ENCODE measurements around the gene GADL1.

The GADL1 gene

DNA sequence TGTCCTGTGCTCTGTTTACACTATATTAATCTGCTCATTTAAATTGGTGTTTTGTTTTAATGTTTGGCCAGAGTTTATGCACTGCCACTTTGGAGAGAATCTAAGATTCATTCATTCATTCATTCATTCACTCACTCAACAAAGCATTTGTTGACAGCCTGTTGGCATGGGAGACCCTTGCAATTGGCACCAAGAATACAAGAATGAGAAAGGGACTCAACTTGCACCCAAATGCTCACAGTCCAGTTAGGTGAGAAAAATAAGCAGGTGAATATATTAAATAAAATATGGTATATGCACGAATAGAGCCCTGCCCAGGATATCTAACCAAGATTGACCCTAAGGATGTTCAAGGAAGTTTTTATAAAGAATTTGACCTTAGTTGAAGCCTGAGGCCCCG lies 207.7 kb downstream of the GADL1 start:
- TF ChIP-seq EZH2 (IDR thresholded peaks at IDR 0.05), result no peak
- no peak for TF ChIP-seq FOXP2 (optimal IDR thresholded peaks at IDR 0.05; ENCODE audit: control extremely low read depth, extremely low read length, insufficient read depth)
- no peak for TF ChIP-seq POLR2AphosphoS5 (IDR thresholded peaks at IDR 0.05; ENCODE audit: borderline replicate concordance, low read depth, low read length)
- no peaks in the 10 kb centered on the region for H3K36me3 ChIP-seq (ENCODE audit: insufficient read depth, low read length)
- H3K4me3 ChIP-seq, result no peak overlapping the region
- H3K9me3 ChIP-seq (ENCODE audit: low read depth, low read length), result no peaks in the 10 kb centered on the region
- no peak for DNase-seq (ENCODE audit: low read depth, low spot score)
- no peak overlapping the region for H3K27ac ChIP-seq
- H3K9ac ChIP-seq (ENCODE audit: insufficient read length), result no peak overlapping the region

DNA sequence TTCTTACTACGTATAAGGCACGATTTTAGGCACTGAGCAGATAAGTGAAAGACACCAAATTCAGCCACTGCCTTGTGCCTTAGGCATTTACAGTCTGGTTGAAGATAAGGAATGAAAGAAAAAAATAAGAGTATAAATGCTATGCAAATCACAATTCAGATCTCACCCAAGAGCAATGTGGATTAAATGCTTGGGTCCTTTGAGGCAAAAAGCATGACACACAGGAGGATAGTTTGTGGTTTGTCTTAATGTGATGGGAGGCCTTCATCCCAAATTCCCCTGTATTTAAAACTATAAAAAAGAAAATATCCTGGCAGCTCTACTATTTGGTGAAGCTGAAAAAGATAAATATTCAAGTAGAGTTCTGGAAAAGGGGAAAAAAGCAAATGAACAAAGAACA lies 208.3 kb downstream of the GADL1 start:
- no peaks in the 10 kb centered on the region for H3K36me3 ChIP-seq (ENCODE audit: insufficient read depth, low read length)
- no peak for DNase-seq (ENCODE audit: low read depth, low spot score)
- H3K27ac ChIP-seq, result no peak overlapping the region
- H3K4me3 ChIP-seq, result no peak overlapping the region
- TF ChIP-seq EZH2 (IDR thresholded peaks at IDR 0.05), result no peak
- TF ChIP-seq POLR2AphosphoS5 (IDR thresholded peaks at IDR 0.05; ENCODE audit: borderline replicate concordance, low read depth, low read length), result no peak
- TF ChIP-seq FOXP2 (optimal IDR thresholded peaks at IDR 0.05; ENCODE audit: control extremely low read depth, extremely low read length, insufficient read depth), result no peak
- H3K9me3 ChIP-seq (ENCODE audit: low read depth, low read length), result no peaks in the 10 kb centered on the region
- no peak overlapping the region for H3K9ac ChIP-seq (ENCODE audit: insufficient read length)

DNA sequence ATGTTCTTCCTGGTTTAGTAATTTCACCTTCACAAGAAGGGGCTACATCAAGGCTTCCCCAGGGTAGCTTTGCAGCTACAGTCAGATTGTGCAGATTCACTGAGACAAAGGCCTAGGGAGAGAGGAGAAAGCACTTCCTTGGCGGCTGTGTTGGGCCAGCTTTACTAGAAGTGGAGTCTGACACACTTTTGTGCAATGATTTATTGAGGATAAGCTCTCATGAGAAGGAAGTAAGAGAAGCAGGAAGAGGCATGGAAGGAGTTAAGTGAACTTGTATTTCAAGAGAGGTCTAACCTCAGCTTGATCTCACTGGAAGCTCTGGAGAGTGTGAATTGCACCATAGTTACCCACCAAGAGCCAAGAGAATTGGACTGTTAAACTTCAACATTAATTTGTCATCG lies 209.2 kb downstream of the GADL1 start:
- no peak overlapping the region for H3K9ac ChIP-seq (ENCODE audit: insufficient read length)
- no peak overlapping the region for H3K4me3 ChIP-seq
- no peak for DNase-seq (ENCODE audit: low read depth, low spot score)
- H3K9me3 ChIP-seq (ENCODE audit: low read depth, low read length), result no peaks in the 10 kb centered on the region
- H3K36me3 ChIP-seq (ENCODE audit: insufficient read depth, low read length), result no peaks in the 10 kb centered on the region
- no peak overlapping the region for H3K27ac ChIP-seq
- TF ChIP-seq EZH2 (IDR thresholded peaks at IDR 0.05) (no peak), FOXP2 (optimal IDR thresholded peaks at IDR 0.05; ENCODE audit: control extremely low read depth, extremely low read length, insufficient read depth) (no peak), POLR2AphosphoS5 (IDR thresholded peaks at IDR 0.05; ENCODE audit: borderline replicate concordance, low read depth, low read length) (no peak)

DNA sequence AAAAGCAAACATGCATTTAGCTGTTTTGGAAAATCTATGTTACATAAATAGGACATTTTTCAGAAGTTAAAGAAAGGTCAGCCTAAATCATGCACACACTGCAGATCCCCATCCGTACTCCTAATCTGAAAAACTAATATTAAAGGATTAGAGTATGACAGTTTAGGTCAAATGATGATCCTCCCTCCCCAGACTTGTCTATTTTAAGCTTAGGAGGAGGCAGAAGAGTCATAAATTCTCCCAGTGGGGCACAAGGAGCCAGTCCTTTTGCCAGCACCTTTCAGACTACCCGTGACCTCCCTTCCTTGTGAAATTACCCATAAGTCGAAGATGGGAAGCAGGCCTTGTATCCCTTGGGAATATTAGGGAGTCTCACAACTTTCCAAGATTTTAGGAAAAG lies 210.1 kb downstream of the GADL1 start:
- Histone ChIP-seq H3K4me3 (no peak overlapping the region), H3K36me3 (ENCODE audit: insufficient read depth, low read length) (no peaks in the 10 kb centered on the region), H3K27ac (no peak overlapping the region), H3K9me3 (ENCODE audit: low read depth, low read length) (no peaks in the 10 kb centered on the region), H3K9ac (ENCODE audit: insufficient read length) (no peak overlapping the region)
- DNase-seq (ENCODE audit: low read depth, low spot score), result no peak
- TF ChIP-seq EZH2 (IDR thresholded peaks at IDR 0.05) (no peak), POLR2AphosphoS5 (IDR thresholded peaks at IDR 0.05; ENCODE audit: borderline replicate concordance, low read depth, low read length) (no peak)

- Histone ChIP-seq H3K9me3 (ENCODE audit: low read depth, low read length) (no peaks in the 10 kb centered on the region), H3K36me3 (ENCODE audit: insufficient read depth, low read length) (no peaks in the 10 kb centered on the region), H3K4me3 (no peak overlapping the region), H3K27ac (no peak overlapping the region), H3K9ac (ENCODE audit: insufficient read length) (no peak overlapping the region)
- TF ChIP-seq FOXP2 (optimal IDR thresholded peaks at IDR 0.05; ENCODE audit: control extremely low read depth, extremely low read length, insufficient read depth) (no peak), EZH2 (IDR thresholded peaks at IDR 0.05) (no peak)
- DNase-seq (ENCODE audit: low read depth, low spot score), result no peak
Measured at GRCh38 chr3:30683769-30684168, 210.7 kb downstream of the GADL1 start.

GRCh38 chr3:30682434-30683155 lies 211.9 kb downstream of the GADL1 start:
- Histone ChIP-seq H3K36me3 (ENCODE audit: insufficient read depth, low read length) (no peaks in the 10 kb centered on the region), H3K9ac (ENCODE audit: insufficient read length) (no peak overlapping the region), H3K9me3 (ENCODE audit: low read depth, low read length) (no peaks in the 10 kb centered on the region), H3K4me3 (no peak overlapping the region), H3K27ac (no peak overlapping the region)
- TF ChIP-seq EZH2 (IDR thresholded peaks at IDR 0.05), result no peak
- TF ChIP-seq POLR2AphosphoS5 (IDR thresholded peaks at IDR 0.05; ENCODE audit: borderline replicate concordance, low read depth, low read length), result no peak
- TF ChIP-seq FOXP2 (optimal IDR thresholded peaks at IDR 0.05; ENCODE audit: control extremely low read depth, extremely low read length, insufficient read depth), result no peak
- no peak for DNase-seq (ENCODE audit: low read depth, low spot score)

DNA sequence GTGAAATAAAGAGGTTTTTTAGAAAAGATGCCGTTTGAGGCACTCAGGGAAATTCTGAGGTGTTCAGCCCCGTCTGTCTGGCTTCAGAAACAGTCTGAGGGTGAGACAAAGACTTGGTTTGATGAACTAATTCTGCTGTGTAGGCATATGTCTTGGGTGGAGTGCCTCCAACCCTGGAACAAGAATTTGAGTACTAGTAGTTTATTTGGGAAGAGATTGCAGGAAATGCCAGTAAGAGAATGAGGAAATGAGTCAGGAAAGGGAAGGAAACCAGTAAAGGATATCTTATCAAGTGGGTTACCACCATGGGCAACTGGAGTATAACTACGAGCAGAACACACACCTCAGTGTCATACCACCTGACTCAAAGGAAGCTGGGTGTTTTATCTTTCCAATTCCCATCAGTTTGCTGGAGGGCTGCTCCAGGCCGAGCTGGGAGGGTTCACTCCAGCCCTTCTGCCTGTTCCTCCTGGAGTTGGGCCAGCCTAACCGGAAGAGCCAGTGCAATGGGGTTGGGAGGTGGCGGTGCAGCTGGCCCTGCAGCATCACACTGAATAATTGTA lies 212.7 kb downstream of the GADL1 start:
- Histone ChIP-seq H3K27ac (peak overlapping the region; percentile 78), H3K9me3 (ENCODE audit: low read depth, low read length) (no peaks in the 10 kb centered on the region), H3K36me3 (ENCODE audit: insufficient read depth, low read length) (no peaks in the 10 kb centered on the region), H3K9ac (ENCODE audit: insufficient read length) (no peak overlapping the region), H3K4me3 (peak overlapping the region; percentile 66)
- no peak for DNase-seq (ENCODE audit: low read depth, low spot score)
- TF ChIP-seq EZH2 (IDR thresholded peaks at IDR 0.05) (no peak), FOXP2 (optimal IDR thresholded peaks at IDR 0.05; ENCODE audit: control extremely low read depth, extremely low read length, insufficient read depth) (no peak), POLR2AphosphoS5 (IDR thresholded peaks at IDR 0.05; ENCODE audit: borderline replicate concordance, low read depth, low read length) (no peak)

DNA sequence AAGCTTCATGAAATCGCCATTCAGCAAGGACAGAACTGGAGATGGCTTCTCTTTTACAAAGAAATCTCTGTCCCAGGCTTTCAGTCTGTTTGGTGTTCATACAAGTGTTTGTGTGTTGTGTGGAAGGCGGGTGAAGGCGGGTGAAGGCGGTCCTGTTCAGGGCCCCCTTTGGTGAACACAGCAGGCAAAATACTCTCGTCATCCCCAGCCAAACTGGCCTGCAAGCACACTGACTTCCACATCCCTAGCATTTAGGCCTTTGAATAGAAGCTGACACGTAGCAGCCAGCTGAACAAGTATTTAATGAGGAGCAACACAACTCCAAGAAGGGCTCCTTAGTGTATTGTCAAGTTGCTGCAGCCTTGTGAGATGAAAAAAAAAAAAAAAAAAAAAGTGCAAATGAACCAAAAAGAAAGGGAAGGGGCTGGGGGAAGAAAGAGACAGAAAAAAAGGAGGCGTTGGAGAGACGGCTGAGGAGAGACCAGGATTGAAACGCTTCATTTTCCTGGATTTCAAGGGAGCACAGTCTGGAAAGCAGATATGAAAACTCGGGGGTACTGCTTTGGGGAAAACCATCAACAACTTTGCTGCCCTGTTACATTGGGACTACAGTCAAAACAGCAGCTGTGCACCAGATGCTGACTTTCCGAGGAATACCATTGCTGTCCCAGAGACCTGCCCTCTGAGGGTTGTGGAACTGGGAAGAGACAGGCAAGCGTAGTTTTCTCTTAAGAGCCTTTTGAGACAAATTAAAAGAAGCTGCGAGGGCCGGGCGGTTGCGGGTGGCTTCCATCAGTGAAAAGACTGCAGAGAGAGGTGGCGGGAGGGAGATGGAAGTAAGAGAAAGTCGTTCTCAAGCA lies 213.4 kb downstream of the GADL1 start:
- Histone ChIP-seq H3K27ac (peak overlapping the region; percentile 78), H3K36me3 (ENCODE audit: insufficient read depth, low read length) (no peaks in the 10 kb centered on the region), H3K9ac (ENCODE audit: insufficient read length) (no peak overlapping the region)

More for the DNA sequence above, 213.4 kb downstream of the GADL1 start:
- Histone ChIP-seq H3K9me3 (ENCODE audit: low read depth, low read length) (no peaks in the 10 kb centered on the region), H3K4me3 (peak overlapping the region; percentile 66)
- DNase-seq (ENCODE audit: low read depth, low spot score), result no peak
- TF ChIP-seq EZH2 (IDR thresholded peaks at IDR 0.05) (no peak), POLR2AphosphoS5 (IDR thresholded peaks at IDR 0.05; ENCODE audit: borderline replicate concordance, low read depth, low read length) (no peak), FOXP2 (optimal IDR thresholded peaks at IDR 0.05; ENCODE audit: control extremely low read depth, extremely low read length, insufficient read depth) (no peak)
